Measurements from ENCODE around the gene MBTPS1. TPM values are rescaled to one million over a fixed set of nuclear protein-coding genes. Genes with fewer than 3 reads are reported as not detected.

Gene MBTPS1
- total RNA-seq, 1 donor from 2014 or later, result 88.7 TPM

GRCh38 chr16:84061236-84061819, 55.4 kb downstream of the MBTPS1 start:
- no peak for TF ChIP-seq CTCF (IDR thresholded peaks at IDR 0.05)
- H3K36me3 Mint-ChIP-seq (ENCODE audit: low read depth), result peaks cover 33% of the 10 kb centered on the region

GRCh38 chr16:84059946-84060901, 56.5 kb downstream of the MBTPS1 start:
- Mint-ChIP-seq H3K9me3 (ENCODE audit: low read depth) (no peaks in the 10 kb centered on the region), H3K27ac (ENCODE audit: unreplicated experiment) (no peak overlapping the region), H3K27me3 (ENCODE audit: low read depth) (no peaks in the 10 kb centered on the region), H3K4me1 (ENCODE audit: low read depth) (peaks cover 4% of the 10 kb centered on the region), H3K36me3 (ENCODE audit: low read depth) (peaks cover 38% of the 10 kb centered on the region), H3K4me3 (ENCODE audit: unreplicated experiment) (no peak overlapping the region)
- no peak for DNase-seq (ENCODE audit: low spot score)
- TF ChIP-seq CTCF (IDR thresholded peaks at IDR 0.05), result no peak

More at GRCh38 chr16:84061236-84061819, 55.4 kb downstream of the MBTPS1 start:
- DNase-seq (ENCODE audit: low spot score), result no peak
- no peaks in the 10 kb centered on the region for H3K27me3 Mint-ChIP-seq (ENCODE audit: low read depth)
- H3K4me3 Mint-ChIP-seq (ENCODE audit: unreplicated experiment), result no peak overlapping the region
- H3K4me1 Mint-ChIP-seq (ENCODE audit: low read depth), result peaks cover 4% of the 10 kb centered on the region
- H3K9me3 Mint-ChIP-seq (ENCODE audit: low read depth), result no peaks in the 10 kb centered on the region
- H3K27ac Mint-ChIP-seq (ENCODE audit: unreplicated experiment), result no peak overlapping the region

DNA sequence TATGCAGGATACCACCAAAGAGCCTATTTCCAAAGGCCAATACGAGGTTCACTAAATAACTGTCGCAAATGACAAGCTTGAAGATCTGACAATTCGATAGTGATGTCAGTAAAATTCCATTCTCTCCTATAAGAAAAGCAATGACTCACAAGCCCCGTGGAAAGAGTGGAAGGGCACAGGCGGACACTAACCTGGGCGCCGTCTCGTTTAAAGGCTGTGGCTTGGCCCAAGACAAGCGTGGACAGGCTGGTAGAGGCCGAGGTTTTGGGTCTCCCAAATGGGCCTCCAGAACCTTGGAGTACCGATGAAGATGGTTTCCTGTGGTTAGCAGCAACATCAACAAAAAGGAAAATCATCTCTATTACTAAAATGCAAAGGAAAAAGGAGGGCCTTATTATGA, 57.6 kb downstream of the MBTPS1 start:
- Mint-ChIP-seq H3K36me3 (ENCODE audit: low read depth) (peaks cover 41% of the 10 kb centered on the region), H3K27me3 (ENCODE audit: low read depth) (no peaks in the 10 kb centered on the region), H3K27ac (ENCODE audit: unreplicated experiment) (no peak overlapping the region), H3K4me1 (ENCODE audit: low read depth) (peaks cover 4% of the 10 kb centered on the region), H3K9me3 (ENCODE audit: low read depth) (no peaks in the 10 kb centered on the region), H3K4me3 (ENCODE audit: unreplicated experiment) (no peak overlapping the region)
- DNase-seq (ENCODE audit: low spot score), result no peak
- no peak for TF ChIP-seq CTCF (IDR thresholded peaks at IDR 0.05)

GRCh38 chr16:84058664-84059063, 58.1 kb downstream of the MBTPS1 start:
- H3K27me3 Mint-ChIP-seq (ENCODE audit: low read depth), result no peaks in the 10 kb centered on the region
- no peak overlapping the region for H3K4me3 Mint-ChIP-seq (ENCODE audit: unreplicated experiment)
- H3K27ac Mint-ChIP-seq (ENCODE audit: unreplicated experiment), result no peak overlapping the region
- no peak for TF ChIP-seq CTCF (IDR thresholded peaks at IDR 0.05)
- no peak for DNase-seq (ENCODE audit: low spot score)
- peaks cover 45% of the 10 kb centered on the region for H3K36me3 Mint-ChIP-seq (ENCODE audit: low read depth)
- no peaks in the 10 kb centered on the region for H3K9me3 Mint-ChIP-seq (ENCODE audit: low read depth)
- peaks cover 4% of the 10 kb centered on the region for H3K4me1 Mint-ChIP-seq (ENCODE audit: low read depth)

DNA sequence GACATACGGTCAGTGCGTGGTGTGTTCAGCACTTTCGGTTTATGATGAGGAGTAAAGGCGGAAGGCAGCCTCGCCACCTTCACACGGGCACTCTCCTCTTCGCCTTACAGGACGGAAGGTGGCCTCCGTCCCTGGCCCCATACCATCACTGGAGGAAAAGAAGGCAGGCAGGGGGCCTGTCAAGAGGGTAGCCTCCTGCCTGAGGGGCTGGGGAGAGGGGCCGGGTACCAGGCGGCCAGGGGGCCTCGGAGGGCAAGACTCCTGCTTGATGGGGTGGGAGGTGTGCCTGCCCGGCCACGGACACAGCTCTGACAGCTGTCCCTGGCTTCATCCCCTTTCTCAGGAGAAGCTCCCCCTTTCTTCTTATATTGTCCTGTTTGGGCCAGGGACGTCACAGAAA, 58.5 kb downstream of the MBTPS1 start:
- Mint-ChIP-seq H3K27me3 (ENCODE audit: low read depth) (no peaks in the 10 kb centered on the region), H3K36me3 (ENCODE audit: low read depth) (peaks cover 46% of the 10 kb centered on the region), H3K9me3 (ENCODE audit: low read depth) (no peaks in the 10 kb centered on the region), H3K4me1 (ENCODE audit: low read depth) (peaks cover 4% of the 10 kb centered on the region), H3K4me3 (ENCODE audit: unreplicated experiment) (no peak overlapping the region), H3K27ac (ENCODE audit: unreplicated experiment) (no peak overlapping the region)
- TF ChIP-seq CTCF (IDR thresholded peaks at IDR 0.05), result no peak
- peak; percentile 60 for DNase-seq (ENCODE audit: low spot score)
